Measurements from ENCODE around the gene CPA1. TPM values are rescaled to one million over a fixed set of nuclear protein-coding genes. Genes with fewer than 3 reads are reported as not detected.

The CPA1 gene
- polyA plus RNA-seq, 5 donors: 0.81 to 1.7 (median 1.0) TPM

GRCh38 chr7:130353196-130353595 lies 27.1 kb upstream of the CPA1 start:
- DNase-seq: no peak

DNA sequence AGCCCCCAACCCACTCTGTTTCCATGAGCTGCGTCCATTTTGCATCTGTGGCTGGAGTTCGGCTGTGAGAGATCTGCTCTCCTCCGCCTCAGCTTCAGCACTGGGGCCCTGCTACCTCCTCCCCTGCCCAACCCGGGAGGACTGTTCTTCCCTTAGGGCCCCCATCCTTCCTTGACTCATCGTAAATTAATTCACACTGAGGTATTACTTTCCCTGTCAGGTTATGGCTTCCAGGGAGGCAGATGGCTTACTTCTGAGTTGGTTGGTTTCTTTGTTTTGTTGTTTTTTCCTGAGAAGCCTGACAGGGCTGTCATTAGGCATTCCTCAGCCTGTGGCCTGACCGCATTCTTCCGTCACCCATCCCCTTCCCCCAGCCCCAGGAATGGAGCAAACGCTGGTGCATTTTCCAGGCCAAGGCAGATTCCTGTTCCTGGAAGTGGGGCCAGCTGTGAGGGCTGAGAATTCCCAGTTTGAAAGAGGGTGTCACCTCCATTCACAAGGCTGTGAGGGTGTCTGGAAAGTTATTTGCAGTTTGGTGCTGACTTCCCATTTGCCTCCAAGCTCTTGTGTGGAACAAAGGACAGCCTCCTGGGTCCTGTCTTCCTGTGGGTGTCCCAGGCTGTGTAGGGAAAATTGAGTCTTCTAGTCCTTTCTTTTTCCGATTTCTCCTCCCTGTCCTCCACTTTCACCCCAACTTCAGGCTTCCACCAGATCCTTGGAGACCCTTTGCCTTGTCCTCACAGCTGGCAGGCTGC lies 24.0 kb upstream of the CPA1 start:
- DNase-seq: peak in 1 of 2 donors; percentile 70

GRCh38 chr7:130356876-130357611 lies 23.2 kb upstream of the CPA1 start:
- DNase-seq: no peak

GRCh38 chr7:130358471-130358870 lies 21.8 kb upstream of the CPA1 start:
- DNase-seq: no peak

GRCh38 chr7:130359276-130359857 lies 20.9 kb upstream of the CPA1 start:
- DNase-seq: no peak

GRCh38 chr7:130360518-130360917 lies 19.8 kb upstream of the CPA1 start:
- no peak for DNase-seq

DNA sequence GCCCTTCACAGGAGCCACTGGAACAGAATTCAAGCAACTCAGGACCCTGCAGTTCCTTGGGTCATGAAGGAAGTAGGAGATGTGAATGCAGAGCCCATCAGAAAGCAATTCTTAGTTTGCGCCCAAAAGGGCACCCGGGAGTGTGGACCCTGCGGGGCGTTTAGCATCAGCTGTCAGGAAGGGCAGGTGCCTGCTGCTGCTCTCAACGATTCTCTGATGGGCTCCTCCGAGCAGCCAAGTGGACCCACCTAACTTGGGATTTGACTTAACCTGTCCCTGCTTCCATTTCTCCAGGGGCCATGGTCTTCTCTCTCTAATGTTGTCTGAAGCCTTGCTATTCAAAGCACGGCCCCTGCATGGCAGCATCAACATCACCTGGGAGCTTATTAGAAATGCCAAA lies 18.6 kb upstream of the CPA1 start:
- no peak for DNase-seq

- no peak for DNase-seq
These were observed 18.0 kb upstream of the CPA1 start for GRCh38 chr7:130362251-130362816.

DNA sequence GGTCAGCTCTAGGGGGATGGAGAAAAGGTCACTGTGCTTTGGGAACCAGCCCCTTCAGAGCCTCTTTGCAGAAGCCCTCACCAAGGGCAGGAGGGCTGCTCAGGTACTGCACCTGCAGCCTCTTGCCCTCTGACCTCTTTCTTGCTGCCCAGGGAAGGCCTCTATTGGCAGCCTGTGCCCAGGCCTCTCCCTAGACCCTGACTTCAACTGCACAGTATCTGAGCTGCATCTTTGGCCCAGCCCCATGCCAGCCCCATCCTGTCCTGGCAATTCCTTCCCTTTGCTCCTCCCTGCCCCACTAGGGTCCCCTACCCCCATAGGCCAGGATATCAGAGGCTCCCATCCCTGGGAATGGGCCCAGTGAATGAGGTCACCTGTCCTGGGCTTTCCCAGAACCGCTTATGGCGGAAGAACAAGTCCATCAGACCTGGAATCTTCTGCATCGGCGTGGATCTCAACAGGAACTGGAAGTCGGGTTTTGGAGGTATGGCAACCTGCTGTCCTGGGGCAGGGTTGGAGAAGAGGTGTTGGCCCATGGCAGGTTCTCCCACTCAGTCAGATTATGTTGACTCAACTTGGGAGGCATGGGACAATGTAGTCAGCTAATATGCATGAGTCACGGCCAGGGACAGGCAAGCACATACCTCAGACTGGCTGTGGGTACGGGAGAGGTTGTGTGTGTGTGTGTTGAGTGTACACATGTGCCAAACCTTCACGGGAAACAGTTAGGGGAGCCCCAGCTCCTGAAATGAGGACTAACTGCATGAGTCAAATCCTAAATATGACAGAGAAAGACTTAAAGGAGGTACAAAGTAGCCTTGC lies 17.1 kb upstream of the CPA1 start:
- no peak for DNase-seq

GRCh38 chr7:130364451-130364850 lies 15.8 kb upstream of the CPA1 start:
- no peak for DNase-seq

DNA sequence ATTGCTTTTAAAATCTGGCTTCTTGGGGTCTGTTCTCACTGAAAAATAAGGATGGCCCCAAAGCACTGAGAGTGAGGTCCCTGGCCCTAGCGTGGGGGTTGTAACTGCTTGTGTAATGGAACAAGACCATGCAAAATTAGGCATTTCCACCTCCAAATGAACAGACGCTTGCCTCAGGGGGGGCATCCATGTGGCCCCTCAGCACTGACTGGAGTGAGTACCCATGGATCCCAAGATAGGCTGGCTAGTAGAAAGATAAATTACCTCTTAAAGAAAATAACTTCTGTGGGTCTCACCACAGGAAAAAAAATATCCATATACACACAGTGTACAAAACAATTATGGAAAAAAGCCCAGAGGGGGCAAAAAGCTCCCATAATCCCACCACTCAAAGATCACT lies 15.2 kb upstream of the CPA1 start:
- no peak for DNase-seq

DNA sequence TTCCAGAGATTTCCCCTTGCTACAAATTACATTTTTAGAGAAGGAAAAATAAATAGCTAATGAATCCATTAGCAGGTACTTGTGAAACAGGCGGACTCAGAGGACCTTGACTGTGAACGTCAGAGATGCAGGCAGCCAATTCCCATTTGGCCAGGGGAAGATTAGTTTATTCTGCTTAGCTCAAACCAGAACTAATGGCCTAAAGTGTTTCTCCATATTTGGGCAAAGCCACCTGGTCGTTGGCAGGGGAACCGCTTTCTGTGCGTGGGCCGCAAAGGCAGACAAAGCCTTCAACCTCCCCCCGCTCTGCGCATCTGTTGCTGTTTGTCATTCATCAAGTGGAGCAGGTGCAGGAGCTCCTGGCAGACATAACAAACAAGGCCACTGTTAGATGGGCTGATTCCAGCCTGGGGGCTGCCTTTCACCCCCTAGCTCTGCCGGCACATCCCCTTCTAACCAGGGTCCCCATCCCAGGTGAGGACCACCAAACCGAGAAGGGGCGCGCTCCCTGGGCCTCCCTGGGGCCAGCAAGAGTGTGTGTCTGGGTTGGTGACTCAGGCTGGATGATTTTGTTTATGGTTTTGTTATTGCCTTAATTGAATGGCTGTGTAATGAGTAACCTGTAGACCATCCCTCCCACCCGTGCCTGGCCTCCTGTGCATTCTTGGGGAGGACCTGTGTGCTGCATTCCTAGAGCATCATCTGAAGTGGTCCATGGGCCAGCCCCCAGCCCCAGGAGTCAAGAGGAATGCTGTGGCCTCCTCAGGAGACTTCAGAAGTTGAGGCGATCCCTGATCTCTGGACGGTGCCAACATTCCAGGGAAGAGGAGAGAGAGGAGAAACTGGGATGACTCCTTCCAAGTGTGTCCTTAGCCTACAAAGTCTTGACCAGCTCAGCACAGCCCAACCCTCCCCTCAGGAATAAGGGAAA lies 14.5 kb upstream of the CPA1 start:
- DNase-seq: no peak

GRCh38 chr7:130366564-130366963 lies 13.7 kb upstream of the CPA1 start:
- no peak for DNase-seq

GRCh38 chr7:130367088-130367755 lies 13.1 kb upstream of the CPA1 start:
- DNase-seq: no peak

GRCh38 chr7:130367836-130368746 lies 12.2 kb upstream of the CPA1 start:
- DNase-seq: no peak

- peak in 1 of 2 donors; percentile 45 for DNase-seq
These were observed 11.1 kb upstream of the CPA1 start for GRCh38 chr7:130369110-130369711.

DNA sequence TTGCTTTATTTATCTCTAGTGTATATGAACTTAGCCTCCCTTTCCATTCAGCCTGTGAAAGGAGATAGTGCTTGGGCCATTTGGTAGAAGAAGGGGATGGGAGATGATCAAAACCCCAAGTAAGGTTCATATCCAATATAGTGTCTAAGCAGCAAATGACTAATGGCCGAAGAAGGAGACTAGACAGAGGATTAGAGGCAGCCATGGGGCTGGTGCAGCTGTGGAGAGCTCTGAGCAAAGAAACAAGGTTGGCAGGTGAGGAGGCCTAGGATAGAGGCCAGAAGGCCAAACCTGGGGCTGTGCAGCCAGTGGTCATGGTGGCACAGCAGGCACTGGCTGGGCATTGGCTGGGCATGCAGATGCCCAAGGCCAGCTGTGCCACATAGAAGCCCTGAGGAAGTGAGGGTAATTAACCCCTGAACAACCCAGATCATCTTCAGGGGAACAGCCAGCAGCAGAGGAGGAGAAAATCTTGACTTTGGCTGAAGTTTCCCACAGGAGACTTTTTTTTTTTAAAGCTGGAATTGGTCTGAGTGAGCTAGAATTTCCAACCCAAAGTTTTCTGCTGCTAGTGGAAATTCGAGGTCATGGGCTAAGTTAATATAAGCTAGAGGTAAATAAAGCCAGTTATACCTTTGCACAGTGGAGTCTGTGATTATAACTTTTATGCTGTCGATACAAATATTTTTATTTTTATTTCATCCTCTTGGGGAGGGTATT lies 10.3 kb upstream of the CPA1 start:
- no peak for DNase-seq

DNA sequence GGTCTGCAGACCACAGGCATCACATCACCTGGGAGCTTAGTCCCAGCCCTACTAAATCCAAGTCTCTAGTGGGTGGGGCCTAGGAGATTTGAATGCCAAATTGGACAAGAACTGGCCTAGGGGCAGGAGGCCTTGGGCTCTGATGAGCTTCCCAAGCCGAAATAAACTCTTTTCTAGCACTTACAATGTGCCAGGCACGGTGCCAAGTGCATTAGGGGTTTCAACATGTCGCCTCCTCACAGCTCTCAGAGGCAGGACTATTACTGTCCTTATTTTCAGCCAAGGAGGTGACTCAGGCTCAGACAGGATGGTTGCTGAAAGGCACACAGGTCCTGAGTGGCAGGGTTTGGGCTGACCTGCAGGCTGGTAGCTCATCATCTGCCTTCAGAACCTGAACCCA lies 9.2 kb upstream of the CPA1 start:
- peak; percentile 74 to 79 for DNase-seq

Data from right lung (tissue), 5 donors.